Endothelial cell (in vitro differentiated cells): Measurements from ENCODE around the gene AP1G2. TPM values are rescaled to one million over a fixed set of nuclear protein-coding genes. Genes with fewer than 3 reads are reported as not detected.

Experiments
- DNase-seq: peaks from one replicate; pipeline ENCODE4 v3.0.0; 2021; ENCODE audit warnings: low spot score
- H3K27ac Mint-ChIP-seq: one replicate; pipeline ENCODE4 v1.8.0; 2021; ENCODE audit warnings: mixed read lengths, inconsistent platforms; ENCODE audit not compliant: unreplicated experiment
- H3K27me3 Mint-ChIP-seq: one replicate; pipeline ENCODE4 v1.8.0; 2021; ENCODE audit warnings: mild to moderate bottlenecking, moderate library complexity, mixed read lengths, inconsistent platforms; ENCODE audit not compliant: unreplicated experiment
- H3K36me3 Mint-ChIP-seq: one replicate; pipeline ENCODE4 v1.8.0; 2021; ENCODE audit warnings: mild to moderate bottlenecking, low read depth, mixed read lengths, inconsistent platforms; ENCODE audit not compliant: unreplicated experiment
- H3K4me1 Mint-ChIP-seq: one replicate; pipeline ENCODE4 v1.8.0; 2021; ENCODE audit warnings: mild to moderate bottlenecking, mixed read lengths, inconsistent platforms; ENCODE audit not compliant: unreplicated experiment
- H3K4me3 Mint-ChIP-seq: one replicate; pipeline ENCODE4 v1.8.0; 2021; ENCODE audit warnings: mild to moderate bottlenecking, mixed read lengths, inconsistent platforms; ENCODE audit not compliant: unreplicated experiment
- H3K9me3 Mint-ChIP-seq: one replicate; pipeline ENCODE4 v1.8.0; 2021; ENCODE audit warnings: mixed read lengths, inconsistent platforms; ENCODE audit not compliant: unreplicated experiment
- CTCF ChIP-seq: fragments of 200-600 bp; sonication (generic); IDR thresholded peaks from one replicate; pipeline ENCODE4 v1.5.0; 2021; ENCODE audit warnings: antibody characterized with exemption; ENCODE audit not compliant: unreplicated experiment
- total RNA-seq: library from RNA; stranded (reverse); fragmentation: NEBNext Ultra II Directional; extraction: Animal tissue kit (Norgen Biotek cat#: 25700); gene quantifications from one replicate; pipeline ENCODE4 v1.2.1, GENCODE V29; 2021; ENCODE audit not compliant: unreplicated experiment

AP1G2 gene
- total RNA-seq, 1 donor from 2014 or later, result 134 TPM

GRCh38 chr14:23521785-23522640 lies 45.6 kb downstream of the AP1G2 start:
- no peak overlapping the region for H3K4me3 Mint-ChIP-seq
- peaks cover 11% of the 10 kb centered on the region for H3K27me3 Mint-ChIP-seq
- peaks cover 28% of the 10 kb centered on the region for H3K36me3 Mint-ChIP-seq
- H3K27ac Mint-ChIP-seq, result no peak overlapping the region
- no peaks in the 10 kb centered on the region for H3K9me3 Mint-ChIP-seq
- H3K4me1 Mint-ChIP-seq, result peaks cover 8% of the 10 kb centered on the region
- no peak for TF ChIP-seq CTCF
- DNase-seq, result no peak

- no peak for DNase-seq
- Mint-ChIP-seq H3K4me3 (no peak overlapping the region), H3K9me3 (no peaks in the 10 kb centered on the region), H3K27ac (no peak overlapping the region), H3K36me3 (peaks cover 19% of the 10 kb centered on the region), H3K27me3 (peaks cover 6% of the 10 kb centered on the region), H3K4me1 (peaks cover 6% of the 10 kb centered on the region)
- no peak for TF ChIP-seq CTCF
Observed at GRCh38 chr14:23520899-23521533, 46.6 kb downstream of the AP1G2 start.

GRCh38 chr14:23518709-23519108 lies 48.9 kb downstream of the AP1G2 start:
- Mint-ChIP-seq H3K36me3 (peaks cover 18% of the 10 kb centered on the region), H3K4me1 (peaks cover 3% of the 10 kb centered on the region), H3K27me3 (peaks cover 10% of the 10 kb centered on the region), H3K4me3 (no peak overlapping the region), H3K9me3 (no peaks in the 10 kb centered on the region), H3K27ac (no peak overlapping the region)
- no peak for DNase-seq
- no peak for TF ChIP-seq CTCF

GRCh38 chr14:23517650-23518326 lies 49.8 kb downstream of the AP1G2 start:
- TF ChIP-seq CTCF, result no peak

More at GRCh38 chr14:23517650-23518326, 49.8 kb downstream of the AP1G2 start:
- Mint-ChIP-seq H3K27me3 (peaks cover 12% of the 10 kb centered on the region), H3K4me3 (no peak overlapping the region), H3K36me3 (peaks cover 20% of the 10 kb centered on the region), H3K27ac (no peak overlapping the region), H3K4me1 (peaks cover under 1% of the 10 kb centered on the region), H3K9me3 (no peaks in the 10 kb centered on the region)
- DNase-seq, result no peak
